Measurements from ENCODE around the gene ZBTB7C.

ZBTB7C gene

DNA sequence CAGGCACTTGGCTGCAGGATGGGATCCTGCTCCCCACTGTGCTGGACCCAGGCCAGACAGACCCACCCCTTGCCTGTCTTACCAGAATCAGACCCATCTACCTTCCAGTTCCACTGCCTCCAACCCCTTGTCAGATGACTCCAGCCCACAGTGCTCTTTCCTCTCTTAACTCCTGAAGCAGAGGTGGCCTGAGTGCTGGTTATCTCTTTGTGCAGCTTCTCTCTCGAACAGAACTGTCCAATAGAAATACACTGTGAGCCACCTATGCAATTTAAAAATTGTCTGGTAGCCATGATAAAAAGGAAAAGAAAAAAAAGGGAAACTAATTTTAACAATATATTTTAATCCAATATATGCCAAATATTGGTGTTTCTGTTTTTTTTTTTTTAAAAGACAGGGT is 318.5 kb downstream of the ZBTB7C start:
- no peak for DNase-seq (ENCODE audit: low read depth in 3 of 3)

- DNase-seq (ENCODE audit: low read depth in 3 of 3), result no peak
Measured at GRCh38 chr18:48090021-48090420, 319.2 kb downstream of the ZBTB7C start.

DNA sequence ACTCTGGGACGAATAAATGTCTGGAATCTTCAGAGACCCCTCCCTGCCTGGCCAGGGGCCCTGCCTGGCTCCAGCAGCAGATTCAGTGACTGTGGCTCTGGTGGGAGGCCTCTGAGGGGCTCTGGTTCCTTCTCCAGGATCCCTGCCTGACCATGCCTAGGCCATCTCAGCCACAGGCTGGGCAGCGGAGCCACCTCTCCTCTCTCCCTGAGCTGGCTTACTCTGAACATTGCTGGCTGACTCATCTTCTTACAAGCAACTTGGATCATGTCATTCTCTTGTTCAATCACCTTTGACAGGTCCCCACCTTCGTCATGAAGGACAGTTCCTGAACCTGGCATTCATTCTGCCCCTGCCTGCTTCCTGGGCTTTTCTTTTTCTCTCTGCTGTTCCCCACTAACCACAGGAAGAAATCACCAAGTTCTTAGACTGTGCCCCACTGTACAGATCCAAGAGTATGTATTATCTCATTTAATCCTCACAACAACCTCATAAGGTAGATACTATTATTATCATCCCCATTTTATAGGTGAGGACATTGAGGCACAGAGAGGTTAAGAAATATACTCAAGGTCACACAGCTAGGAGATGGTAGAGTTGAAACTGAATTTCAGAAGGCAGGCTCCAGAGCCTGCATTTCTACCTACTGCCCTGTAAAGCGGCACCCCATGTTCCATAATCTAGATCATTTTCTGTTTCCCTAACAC is 323.2 kb downstream of the ZBTB7C start:
- DNase-seq (ENCODE audit: low read depth in 3 of 3), result no peak

DNA sequence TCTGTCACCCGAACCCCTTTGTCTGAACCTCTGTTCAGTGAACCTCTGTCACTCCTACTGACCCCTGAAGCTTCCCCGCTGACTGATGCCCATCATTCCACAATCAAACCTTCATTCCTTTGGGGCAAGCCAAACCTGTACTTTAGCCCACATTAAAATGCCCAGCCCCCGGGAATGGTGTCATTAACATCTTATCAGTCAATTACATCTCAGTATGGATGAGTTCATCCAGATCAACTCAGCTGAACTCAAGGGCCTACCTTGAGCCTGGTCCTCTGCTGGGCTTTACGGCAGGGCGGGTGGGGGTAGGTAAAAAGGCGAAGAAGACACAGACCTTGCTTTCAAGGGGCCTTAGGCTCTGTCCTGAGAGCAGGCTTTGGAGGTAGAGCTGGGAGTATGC is 324.3 kb downstream of the ZBTB7C start:
- no peak for DNase-seq (ENCODE audit: low read depth in 3 of 3)

DNA sequence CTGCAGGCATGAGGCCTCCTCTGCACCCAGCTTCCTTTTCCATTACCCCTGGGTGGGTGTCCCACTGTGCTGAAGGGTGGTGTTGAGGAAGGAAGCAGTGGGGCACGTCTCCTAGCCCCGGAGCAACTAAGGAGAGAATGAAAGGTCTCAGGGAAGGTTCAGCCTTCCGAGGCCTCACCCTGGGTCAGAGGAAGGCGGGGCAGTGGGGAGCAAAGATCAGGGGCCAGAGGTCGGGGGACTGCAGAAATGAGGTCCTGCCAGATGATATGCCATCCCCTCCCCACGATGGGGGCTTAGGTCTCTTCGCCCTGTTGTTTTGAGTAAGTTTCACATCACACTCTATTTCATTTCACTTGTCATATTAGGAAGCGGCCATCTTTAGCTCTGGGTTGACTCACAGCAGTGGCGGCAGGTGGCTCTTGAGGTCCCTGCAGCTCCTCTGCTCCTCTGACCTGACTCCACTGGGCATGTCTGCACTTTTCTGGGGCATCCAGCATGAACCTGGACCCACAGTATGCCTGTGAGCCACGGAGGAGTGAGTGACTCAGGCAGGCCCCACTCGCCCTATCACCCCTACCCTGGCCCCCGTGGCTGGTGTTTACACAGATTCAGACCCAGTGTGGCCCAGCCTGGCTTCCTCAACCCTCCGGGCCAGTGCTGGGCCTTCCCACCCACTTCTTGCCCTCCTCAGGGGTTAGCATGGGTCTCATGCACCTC is 325.0 kb downstream of the ZBTB7C start:
- DNase-seq (ENCODE audit: low read depth in 3 of 3), result no peak

- DNase-seq (ENCODE audit: low read depth in 3 of 3), result no peak
Measured at GRCh38 chr18:48080546-48080945, 328.6 kb downstream of the ZBTB7C start.

DNA sequence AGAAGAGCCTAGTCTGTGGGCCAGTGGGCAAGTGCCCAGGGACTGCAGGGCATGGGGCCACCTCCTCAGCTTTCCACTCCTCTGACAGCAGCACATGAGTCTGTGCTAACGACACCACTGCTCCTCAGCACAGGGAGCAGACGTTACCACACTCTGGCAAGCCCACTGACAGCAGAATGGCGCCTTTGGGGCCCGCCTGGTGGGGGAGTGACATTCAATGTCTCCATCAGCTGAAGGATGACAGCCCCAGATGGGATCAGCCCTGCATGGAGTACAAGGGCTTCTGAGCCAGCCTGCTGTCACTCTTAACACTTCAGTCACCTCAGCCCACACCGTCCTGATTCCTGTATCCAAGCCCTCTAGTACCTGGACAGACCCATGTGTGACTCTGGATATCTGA is 329.3 kb downstream of the ZBTB7C start:
- no peak for DNase-seq (ENCODE audit: low read depth in 3 of 3)

DNA sequence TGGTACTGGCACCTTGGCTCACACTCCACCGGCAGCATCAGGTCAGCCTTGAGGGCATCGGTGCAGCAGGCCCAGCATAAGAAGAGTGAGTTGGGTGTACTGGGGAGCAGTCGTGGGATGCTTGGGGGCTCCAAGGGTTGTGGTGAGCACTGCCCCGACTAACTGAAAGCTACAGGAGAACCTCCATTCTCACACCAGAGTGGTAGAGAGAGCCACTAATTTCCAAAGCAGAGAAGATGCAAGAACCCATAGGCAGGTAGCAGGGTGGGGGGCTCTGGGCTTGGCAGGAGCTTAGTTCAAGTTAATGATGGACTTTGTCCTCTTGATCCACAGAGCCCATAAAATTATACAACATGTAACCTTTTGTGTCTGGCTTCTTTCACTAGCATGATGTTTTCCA is 330.7 kb downstream of the ZBTB7C start:
- DNase-seq (ENCODE audit: low read depth in 3 of 3), result no peak

DNA sequence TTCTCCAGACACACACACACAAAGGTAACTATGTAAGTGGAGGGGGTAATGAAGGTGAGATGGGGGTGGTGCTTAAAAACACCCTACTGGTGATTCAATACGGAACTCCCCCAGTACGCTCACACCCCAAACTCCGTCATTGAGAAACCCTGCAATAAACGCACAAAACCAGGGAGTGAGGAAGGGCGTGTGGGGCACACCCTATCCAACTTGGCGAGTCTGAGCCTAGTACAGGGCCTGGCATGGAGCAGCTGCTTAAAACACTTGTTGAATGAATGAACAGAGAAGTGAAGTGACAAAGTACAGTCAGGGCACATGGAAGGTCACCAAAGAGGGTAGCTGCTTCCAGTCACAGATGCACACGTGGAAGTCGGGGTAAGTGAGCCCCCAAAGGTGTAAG is 331.9 kb downstream of the ZBTB7C start:
- no peak for DNase-seq (ENCODE audit: low read depth in 3 of 3)

DNA sequence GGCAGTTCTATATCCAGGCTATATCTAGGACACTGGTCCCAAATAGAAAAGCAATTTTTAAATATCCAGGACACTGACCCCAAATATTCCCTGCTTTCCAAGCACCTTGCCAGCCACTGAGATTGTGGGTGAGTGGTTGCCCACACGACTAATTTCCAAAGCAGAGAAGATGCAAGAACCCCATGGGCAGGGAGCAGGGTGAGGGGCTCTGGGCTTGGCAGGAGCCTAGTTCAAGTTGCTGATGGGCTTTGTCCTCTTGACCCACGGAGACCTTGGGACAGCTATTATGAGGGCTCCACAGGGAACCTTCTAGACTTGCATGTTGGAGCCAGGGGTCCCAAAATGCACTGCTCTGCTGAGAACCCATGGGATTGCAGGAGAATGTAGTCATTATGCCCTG is 332.7 kb downstream of the ZBTB7C start:
- DNase-seq (ENCODE audit: low read depth in 3 of 3), result no peak

DNA sequence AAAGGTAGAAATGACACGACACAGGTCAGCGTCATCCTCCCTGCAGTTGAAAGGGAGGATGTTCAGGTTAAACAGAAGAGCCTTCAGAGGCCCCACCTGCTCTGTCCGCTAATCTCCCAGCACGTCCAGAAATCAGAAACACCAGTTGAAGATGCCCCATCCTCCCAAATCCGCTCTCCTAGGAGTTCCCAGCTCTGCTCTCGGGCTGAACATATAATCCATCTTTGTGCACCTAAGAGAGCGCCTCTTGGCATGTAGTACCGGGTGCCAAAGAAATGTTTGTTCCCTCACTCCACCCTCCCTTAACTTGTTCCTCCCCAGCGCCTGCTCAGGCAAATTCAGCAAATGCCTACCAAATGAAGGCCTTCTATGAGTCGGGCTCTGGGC is 333.5 kb downstream of the ZBTB7C start:
- no peak for DNase-seq (ENCODE audit: low read depth in 3 of 3)

- no peak for DNase-seq (ENCODE audit: low read depth in 3 of 3)
Measured at GRCh38 chr18:48074929-48075706, 334.1 kb downstream of the ZBTB7C start.

DNA sequence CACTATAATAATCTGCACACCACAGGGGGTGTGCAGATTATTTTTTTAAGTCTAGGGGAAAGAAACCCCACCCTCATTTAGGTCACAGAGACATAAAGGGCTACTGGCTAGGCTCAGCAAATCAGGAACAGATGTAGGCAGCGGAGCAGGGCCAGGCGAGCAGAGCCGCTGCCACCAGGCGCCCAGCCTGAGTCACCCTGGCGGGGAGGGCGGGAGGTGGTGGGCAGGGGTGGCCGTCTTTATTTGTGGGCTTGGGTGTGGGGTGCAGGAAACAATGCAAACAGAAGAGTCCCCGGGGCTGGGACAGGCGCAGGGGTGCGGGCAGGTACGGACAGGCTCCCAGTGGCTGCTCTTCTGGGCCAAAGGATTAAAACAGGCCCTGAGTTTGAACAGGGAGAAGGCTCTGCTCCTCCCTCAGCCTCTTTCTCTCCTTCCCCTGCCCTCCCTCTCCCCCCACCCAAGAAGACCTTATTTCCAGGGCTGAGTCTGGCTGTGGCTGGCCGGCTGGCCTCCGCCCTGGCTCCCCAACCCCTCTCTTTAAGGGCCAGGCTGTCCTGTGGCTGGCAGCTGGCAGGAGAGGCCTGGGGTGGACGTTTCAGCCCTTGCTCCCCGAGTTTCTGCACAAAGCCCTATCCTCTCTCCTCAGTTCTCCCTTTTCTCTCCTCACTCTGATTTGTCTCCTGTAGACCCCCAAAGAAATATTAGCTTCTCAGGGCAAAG is 335.8 kb downstream of the ZBTB7C start:
- no peak for DNase-seq (ENCODE audit: low read depth in 3 of 3)

GRCh38 chr18:48072428-48073204 is 336.6 kb downstream of the ZBTB7C start:
- DNase-seq (ENCODE audit: low read depth in 3 of 3), result no peak

DNA sequence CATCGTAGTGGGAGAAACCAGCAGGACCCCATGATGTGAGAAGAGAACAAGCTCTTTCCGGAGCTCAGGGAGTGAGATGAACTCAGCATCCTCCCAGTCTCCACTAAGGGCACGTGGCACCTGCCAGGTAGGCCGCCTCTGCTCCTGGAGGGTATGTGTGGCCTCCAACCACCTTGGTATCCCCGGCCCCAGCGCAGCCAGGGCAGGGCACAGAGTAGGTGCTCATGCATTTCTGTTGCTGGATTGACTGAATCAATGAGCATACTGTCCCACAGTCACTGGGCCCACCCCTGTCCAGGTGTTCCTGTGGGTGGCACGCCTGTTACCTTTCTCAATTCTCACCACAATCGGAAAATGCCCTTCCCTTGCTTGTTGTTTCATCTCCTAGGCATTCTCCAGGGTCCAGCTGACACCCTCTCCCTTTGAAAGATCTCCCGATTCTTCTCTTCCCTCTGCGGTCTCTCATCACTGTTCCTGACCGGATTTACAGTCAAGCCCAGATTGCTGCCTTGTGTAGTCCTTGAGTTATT is 340.2 kb downstream of the ZBTB7C start:
- no peak for DNase-seq (ENCODE audit: low read depth in 3 of 3)

GRCh38 chr18:48066225-48066652 is 342.9 kb downstream of the ZBTB7C start:
- no peak for DNase-seq (ENCODE audit: low read depth in 3 of 3)

DNA sequence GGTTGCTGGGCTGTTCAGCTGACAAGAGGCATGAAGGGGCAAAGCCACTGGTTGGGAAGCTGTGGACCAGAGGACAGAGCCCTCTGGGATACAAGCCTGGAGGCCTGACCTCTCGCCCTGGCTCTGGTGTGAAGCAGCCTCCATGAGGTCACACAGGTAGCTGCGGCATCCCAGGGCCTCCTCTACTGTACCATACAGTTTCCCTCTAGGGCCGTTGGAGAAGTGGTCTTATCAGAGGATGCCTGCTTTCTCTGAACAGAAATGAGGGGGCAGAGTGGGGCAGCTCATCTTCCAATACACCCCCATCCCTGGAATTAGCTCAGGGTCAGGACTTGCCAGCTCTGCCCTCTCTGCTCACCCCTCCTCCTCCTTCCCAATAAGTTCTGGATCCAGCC is 343.6 kb downstream of the ZBTB7C start:
- DNase-seq (ENCODE audit: low read depth in 3 of 3), result no peak

DNA sequence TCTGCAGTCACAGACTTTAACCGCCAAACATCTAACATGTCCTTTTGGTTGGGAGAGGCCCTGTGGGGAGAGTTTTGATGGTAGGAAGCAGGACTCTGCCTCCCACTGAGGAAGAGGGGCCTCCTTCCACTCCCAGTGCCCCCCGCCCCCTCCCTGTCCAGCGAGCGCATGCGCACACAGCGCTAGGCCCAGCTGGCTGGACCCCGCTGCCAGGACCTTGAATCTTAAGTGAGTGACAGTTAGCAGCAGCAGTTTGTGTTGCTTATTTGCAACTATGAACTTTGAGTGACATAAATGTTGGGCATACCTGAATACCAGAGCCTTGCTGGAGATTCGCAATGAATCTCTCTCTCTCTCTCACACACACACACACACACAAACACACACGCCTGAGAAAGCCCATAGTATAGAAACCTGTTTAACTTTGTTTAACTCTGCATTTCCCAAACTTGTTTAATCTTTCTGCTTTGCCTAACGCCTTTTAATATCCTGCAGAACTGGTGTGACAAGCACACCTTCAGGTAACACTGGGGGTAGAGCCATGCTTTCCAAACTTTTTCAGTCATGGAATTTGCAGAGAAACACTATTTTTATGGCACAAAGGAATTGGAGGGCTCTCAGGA is 344.1 kb downstream of the ZBTB7C start:
- DNase-seq (ENCODE audit: low read depth in 3 of 3), result no peak

GRCh38 chr18:48061781-48062570 is 347.2 kb downstream of the ZBTB7C start:
- DNase-seq (ENCODE audit: low read depth in 3 of 3), result no peak

GRCh38 chr18:48060970-48061369 is 348.2 kb downstream of the ZBTB7C start:
- no peak for DNase-seq (ENCODE audit: low read depth in 3 of 3)

Measured in stimulated activated CD4-positive, alpha-beta T cell treated with anti-CD3 and anti-CD28 coated beads, TNF-alpha, amount 100 ng/mL, for 24 hours (primary cell).